Endodermal cell (in vitro differentiated cells): Measurements from ENCODE around the gene PPME1. TPM values are rescaled to one million over a fixed set of nuclear protein-coding genes. Genes with fewer than 3 reads are reported as not detected.

ENCODE experiments used
- DNase-seq: peaks from one replicate; pipeline ENCODE4 v3.0.0-alpha.2; 2017
- H3K27ac ChIP-seq: 2 replicates; pipeline ENCODE4 v1.5.1; 2013; ENCODE audit warnings: mild to moderate bottlenecking, low read depth, low read length, moderate library complexity
- H3K27me3 ChIP-seq: 2 replicates; pipeline ENCODE4 v1.6.1; 2013; ENCODE audit warnings: mild to moderate bottlenecking, low read length, moderate library complexity; ENCODE audit not compliant: insufficient read depth, control insufficient read depth, poor library complexity, severe bottlenecking
- H3K36me3 ChIP-seq: 2 replicates; pipeline ENCODE4 v1.7.0; 2013; ENCODE audit warnings: mild to moderate bottlenecking, low read length, moderate library complexity; ENCODE audit not compliant: control insufficient read depth, insufficient read depth
- H3K4me1 ChIP-seq: one replicate; pipeline ENCODE4 v1.7.0; 2013; ENCODE audit warnings: low read length; ENCODE audit not compliant: control insufficient read depth, insufficient read depth
- H3K4me3 ChIP-seq: 2 replicates; pipeline ENCODE4 v1.5.1; 2013; ENCODE audit warnings: mild to moderate bottlenecking, low read length, moderate library complexity
- H3K9ac ChIP-seq: 2 replicates; pipeline ENCODE4 v1.6.1; 2013; ENCODE audit warnings: mild to moderate bottlenecking, low read length, moderate library complexity; ENCODE audit not compliant: poor library complexity, severe bottlenecking; ENCODE audit errors: extremely low read depth
- H3K9me3 ChIP-seq: 2 replicates; pipeline ENCODE4 v1.6.1; 2013; ENCODE audit warnings: mild to moderate bottlenecking, low read length, moderate library complexity; ENCODE audit not compliant: control insufficient read depth
- H3K27ac Mint-ChIP-seq: 2 replicates; pipeline ENCODE4 v1.8.0; 2020; ENCODE audit warnings: mixed read lengths
- H3K27me3 Mint-ChIP-seq: 2 replicates; pipeline ENCODE4 v1.8.0; 2021; ENCODE audit warnings: mild to moderate bottlenecking, mixed read lengths; ENCODE audit not compliant: insufficient read depth
- H3K36me3 Mint-ChIP-seq: 2 replicates; pipeline ENCODE4 v1.8.0; 2020; ENCODE audit warnings: low read depth, mixed read lengths
- H3K4me1 Mint-ChIP-seq: 2 replicates; pipeline ENCODE4 v1.8.0; 2020; ENCODE audit warnings: mixed read lengths
- H3K4me3 Mint-ChIP-seq: 2 replicates; pipeline ENCODE4 v1.8.0; 2020; ENCODE audit warnings: mild to moderate bottlenecking, moderate library complexity, mixed read lengths
- H3K9me3 Mint-ChIP-seq: 2 replicates; pipeline ENCODE4 v1.8.0; 2020; ENCODE audit warnings: mild to moderate bottlenecking, mixed read lengths
- CTCF ChIP-seq: fragments of 200-600 bp; sonication (generic); conservative IDR thresholded peaks from 2 replicates; pipeline ENCODE4 v1.5.0; 2021; ENCODE audit warnings: antibody characterized with exemption, mild to moderate bottlenecking
- WGBS, 2 experiments: methylation state at CpG; one replicate each; pipeline versions ENCODE4 v1.1.5 to v1.1.7; 2013; ENCODE audit warnings: missing lambda C conversion rate in 2 of 2, mixed read lengths in 1 of 2; ENCODE audit not compliant: insufficient coverage in 1 of 2, insufficient read length in 1 of 2; 5-methylcytosine and 5-hydroxymethylcytosine counted together
- total RNA-seq, 2 donors: library from RNA; stranded (reverse); fragmentation: NEBNext Ultra II Directional in 1 of 2; extraction: Animal tissue kit (Norgen Biotek cat#: 25700) in 1 of 2; gene quantifications; 2 replicates in 1 of 2; 3 replicates in 1 of 2; pipeline ENCODE4 v1.2.1, GENCODE V29; 2021

Gene PPME1
- total RNA-seq, 2 donors from 2014 or later: 28.8 to 38.3 TPM

- TF ChIP-seq CTCF: no peak
- H3K4me3 Mint-ChIP-seq: no peak overlapping the region
- Histone ChIP-seq H3K27ac (no peak overlapping the region), H3K4me3 (no peak overlapping the region), H3K9ac (no peak overlapping the region), H3K27me3 (no peaks in the 10 kb centered on the region), H3K9me3 (peaks cover 7% of the 10 kb centered on the region), H3K4me1 (peaks cover 9% of the 10 kb centered on the region), H3K36me3 (peaks cover 3% of the 10 kb centered on the region)
- no peak overlapping the region for H3K27ac Mint-ChIP-seq
- DNase-seq: no peak
- H3K9me3 Mint-ChIP-seq: no peaks in the 10 kb centered on the region
- peaks cover 18% of the 10 kb centered on the region for H3K4me1 Mint-ChIP-seq
- H3K36me3 Mint-ChIP-seq: peaks cover 14% of the 10 kb centered on the region
- H3K27me3 Mint-ChIP-seq: peaks cover 6% of the 10 kb centered on the region
- WGBS, 2 experiments: 92 to 93% methylated on average over 4 to 5 of the region's 5 CpGs
These were observed 85.5 kb downstream of the PPME1 start for GRCh38 chr11:74256378-74257133.

GRCh38 chr11:74257959-74258553 is 87.0 kb downstream of the PPME1 start:
- peaks cover 9% of the 10 kb centered on the region for H3K4me1 ChIP-seq
- Mint-ChIP-seq H3K4me3 (no peak overlapping the region), H3K36me3 (peaks cover 14% of the 10 kb centered on the region), H3K27me3 (peaks cover 18% of the 10 kb centered on the region), H3K9me3 (no peaks in the 10 kb centered on the region), H3K4me1 (peaks cover 18% of the 10 kb centered on the region), H3K27ac (no peak overlapping the region)
- TF ChIP-seq CTCF: no peak
- peaks cover 7% of the 10 kb centered on the region for H3K9me3 ChIP-seq
- 78 to 93% methylated on average over 3 to 4 of the region's 4 CpGs for WGBS, 2 experiments
- no peaks in the 10 kb centered on the region for H3K36me3 ChIP-seq
- no peak for DNase-seq
- H3K27me3 ChIP-seq: no peaks in the 10 kb centered on the region
- H3K4me3 ChIP-seq: no peak overlapping the region
- no peak overlapping the region for H3K27ac ChIP-seq
- no peak overlapping the region for H3K9ac ChIP-seq

- Mint-ChIP-seq H3K4me3 (no peak overlapping the region), H3K9me3 (no peaks in the 10 kb centered on the region), H3K27ac (no peak overlapping the region), H3K36me3 (no peaks in the 10 kb centered on the region), H3K27me3 (peaks cover 17% of the 10 kb centered on the region), H3K4me1 (peaks cover 16% of the 10 kb centered on the region)
- Histone ChIP-seq H3K4me3 (no peak overlapping the region), H3K4me1 (peaks cover 14% of the 10 kb centered on the region), H3K9ac (no peak overlapping the region), H3K27ac (no peak overlapping the region), H3K9me3 (peaks cover 7% of the 10 kb centered on the region), H3K36me3 (no peaks in the 10 kb centered on the region), H3K27me3 (no peaks in the 10 kb centered on the region)
- no peak for DNase-seq
- TF ChIP-seq CTCF: no peak
- WGBS, 2 experiments: 96 to 100% methylated on average over 1 to 2 of the region's 2 CpGs
These were observed 91.6 kb downstream of the PPME1 start for GRCh38 chr11:74262725-74263124.
